Astrocyte (in vitro differentiated cells and primary cell): ENCODE data around the gene DDB1. TPM values are rescaled to one million over a fixed set of nuclear protein-coding genes. Genes with fewer than 3 reads are reported as not detected.
A peak's percentile ranks its signal among the peaks of the same experiment; 100 is the strongest.

Experiments used
- DNase-seq: peaks from one replicate; pipeline ENCODE4 v3.0.0-alpha.2; 2010; ENCODE audit warnings: low read depth
- FAIRE-seq: peaks from 2 replicates; lab custom pipeline; 2011; peaks lifted over from hg19 to GRCh38; lab: Jason Lieb, UNC
- H2AFZ ChIP-seq: 2 replicates; pipeline ENCODE4 v1.6.0; 2012; ENCODE audit warnings: low read depth, low read length, inconsistent platforms
- H3K27ac ChIP-seq: 2 replicates; pipeline ENCODE4 v1.5.1; 2011; ENCODE audit warnings: low read depth, low read length, inconsistent platforms
- H3K27me3 ChIP-seq: 2 replicates; pipeline ENCODE4 v1.6.0; 2011; ENCODE audit warnings: low read length, inconsistent platforms; ENCODE audit not compliant: insufficient read depth
- H3K36me3 ChIP-seq: 2 replicates; pipeline ENCODE4 v1.5.1; 2011; ENCODE audit warnings: low read length, inconsistent platforms; ENCODE audit not compliant: insufficient read depth
- H3K4me1 ChIP-seq: 2 replicates; pipeline ENCODE4 v1.5.1; 2011; ENCODE audit warnings: low read length, inconsistent platforms; ENCODE audit not compliant: insufficient read depth
- H3K4me2 ChIP-seq: 2 replicates; pipeline ENCODE4 v1.6.0; 2012; ENCODE audit warnings: low read length, inconsistent platforms
- H3K4me3 ChIP-seq: 2 replicates; pipeline ENCODE4 v1.5.1; 2011; ENCODE audit warnings: low read depth, mild to moderate bottlenecking, low read length, inconsistent platforms; ENCODE audit not compliant: insufficient read depth
- H3K79me2 ChIP-seq: 2 replicates; pipeline ENCODE4 v1.6.0; 2012; ENCODE audit warnings: mild to moderate bottlenecking, low read length, inconsistent platforms; ENCODE audit not compliant: insufficient read depth
- H3K9ac ChIP-seq: 2 replicates; pipeline ENCODE4 v1.6.0; 2012; ENCODE audit warnings: mild to moderate bottlenecking, low read length, inconsistent platforms
- H3K9me3 ChIP-seq: 2 replicates; pipeline ENCODE4 v1.5.1; 2012; ENCODE audit warnings: low read depth, mild to moderate bottlenecking, low read length, inconsistent platforms; ENCODE audit not compliant: insufficient read depth
- H4K20me1 ChIP-seq: 2 replicates; pipeline ENCODE4 v1.6.0; 2012; ENCODE audit warnings: low read length, inconsistent platforms; ENCODE audit not compliant: insufficient read depth
- H3K27ac Mint-ChIP-seq: one replicate; pipeline ENCODE4 v1.8.0; 2021; ENCODE audit warnings: mild to moderate bottlenecking, mixed read lengths; ENCODE audit not compliant: unreplicated experiment
- H3K27me3 Mint-ChIP-seq: one replicate; pipeline ENCODE4 v1.8.0; 2021; ENCODE audit warnings: low read depth, mixed read lengths; ENCODE audit not compliant: unreplicated experiment
- H3K36me3 Mint-ChIP-seq: one replicate; pipeline ENCODE4 v1.8.0; 2021; ENCODE audit warnings: low read depth, mixed read lengths; ENCODE audit not compliant: unreplicated experiment
- H3K4me1 Mint-ChIP-seq: one replicate; pipeline ENCODE4 v1.8.0; 2021; ENCODE audit warnings: low read depth, mixed read lengths; ENCODE audit not compliant: unreplicated experiment
- H3K4me3 Mint-ChIP-seq: one replicate; pipeline ENCODE4 v1.8.0; 2021; ENCODE audit warnings: mild to moderate bottlenecking, moderate library complexity, mixed read lengths; ENCODE audit not compliant: unreplicated experiment
- H3K9me3 Mint-ChIP-seq: one replicate; pipeline ENCODE4 v1.8.0; 2021; ENCODE audit warnings: mild to moderate bottlenecking, mixed read lengths; ENCODE audit not compliant: unreplicated experiment
- CTCF ChIP-seq: IDR thresholded peaks from 2 replicates; pipeline ENCODE4 v1.5.1; 2011; ENCODE audit warnings: low read depth, mild to moderate bottlenecking, inconsistent platforms, low read length, moderate library complexity; ENCODE audit not compliant: insufficient read depth
- EZH2 ChIP-seq: IDR thresholded peaks from 2 replicates; pipeline ENCODE4 v1.6.1; 2012; ENCODE audit warnings: mild to moderate bottlenecking, low read length, inconsistent platforms; ENCODE audit not compliant: insufficient read depth
- total RNA-seq: library from RNA; stranded (reverse); gene quantifications from 2 replicates; pipeline ENCODE4 v1.2.1, GENCODE V29; 2021

DDB1 gene
- total RNA-seq, 1 donor from 2014 or later: 251 TPM

- no peak overlapping the region for H3K4me3 Mint-ChIP-seq
- Histone ChIP-seq H3K9me3 (no peaks in the 10 kb centered on the region), H3K4me2 (no peak overlapping the region), H3K4me1 (no peaks in the 10 kb centered on the region), H2AFZ (no peak overlapping the region), H3K36me3 (peaks cover 2% of the 10 kb centered on the region), H4K20me1 (peaks cover 25% of the 10 kb centered on the region), H3K27ac (no peak overlapping the region), H3K9ac (no peak overlapping the region), H3K4me3 (no peak overlapping the region), H3K79me2 (no peaks in the 10 kb centered on the region), H3K27me3 (peaks cover 21% of the 10 kb centered on the region)
- TF ChIP-seq CTCF (no peak), EZH2 (no peak)
- H3K27ac Mint-ChIP-seq: no peak overlapping the region
- FAIRE-seq (no peak), DNase-seq (no peak)
- peaks cover 33% of the 10 kb centered on the region for H3K36me3 Mint-ChIP-seq
- peaks cover 4% of the 10 kb centered on the region for H3K27me3 Mint-ChIP-seq
- peaks cover 4% of the 10 kb centered on the region for H3K4me1 Mint-ChIP-seq
- H3K9me3 Mint-ChIP-seq: peaks cover 4% of the 10 kb centered on the region
Observed at GRCh38 chr11:61277186-61278000, 55.5 kb downstream of the DDB1 start.

GRCh38 chr11:61275191-61275590 is 57.7 kb downstream of the DDB1 start:
- Mint-ChIP-seq H3K36me3 (peaks cover 22% of the 10 kb centered on the region), H3K27me3 (no peaks in the 10 kb centered on the region), H3K4me1 (peaks cover 4% of the 10 kb centered on the region), H3K27ac (no peak overlapping the region), H3K4me3 (no peak overlapping the region), H3K9me3 (no peaks in the 10 kb centered on the region)
- H3K9me3 ChIP-seq: no peaks in the 10 kb centered on the region
- no peak overlapping the region for H3K4me2 ChIP-seq
- H3K79me2 ChIP-seq: no peaks in the 10 kb centered on the region
- H2AFZ ChIP-seq: no peak overlapping the region
- H3K4me1 ChIP-seq: no peaks in the 10 kb centered on the region
- DNase-seq (no peak), FAIRE-seq (no peak)
- peaks cover 21% of the 10 kb centered on the region for H4K20me1 ChIP-seq
- peaks cover 2% of the 10 kb centered on the region for H3K36me3 ChIP-seq
- H3K9ac ChIP-seq: no peak overlapping the region
- no peak overlapping the region for H3K4me3 ChIP-seq
- no peak for TF ChIP-seq CTCF
- TF ChIP-seq EZH2: no peak
- H3K27me3 ChIP-seq: peaks cover 14% of the 10 kb centered on the region
- no peak overlapping the region for H3K27ac ChIP-seq

- H2AFZ ChIP-seq: no peak overlapping the region
- peak overlapping the region; percentile 63 for H3K27ac Mint-ChIP-seq
- H3K9me3 ChIP-seq: no peaks in the 10 kb centered on the region
- peaks cover 2% of the 10 kb centered on the region for H3K36me3 ChIP-seq
- no peaks in the 10 kb centered on the region for H3K4me1 ChIP-seq
- H3K9ac ChIP-seq: no peak overlapping the region
- FAIRE-seq (no peak), DNase-seq (no peak)
- no peaks in the 10 kb centered on the region for H3K27me3 Mint-ChIP-seq
- H3K79me2 ChIP-seq: no peaks in the 10 kb centered on the region
- H3K4me1 Mint-ChIP-seq: peaks cover 4% of the 10 kb centered on the region
- peaks cover 14% of the 10 kb centered on the region for H3K27me3 ChIP-seq
- no peak overlapping the region for H3K4me2 ChIP-seq
- H3K4me3 Mint-ChIP-seq: no peak overlapping the region
- no peak overlapping the region for H3K4me3 ChIP-seq
- peaks cover 21% of the 10 kb centered on the region for H4K20me1 ChIP-seq
- TF ChIP-seq CTCF (no peak), EZH2 (no peak)
- peaks cover 21% of the 10 kb centered on the region for H3K36me3 Mint-ChIP-seq
- H3K9me3 Mint-ChIP-seq: no peaks in the 10 kb centered on the region
- no peak overlapping the region for H3K27ac ChIP-seq
Observed at GRCh38 chr11:61274084-61274483, 58.8 kb downstream of the DDB1 start.
